IMR-90 (cell line): Measurements from ENCODE around the gene RTRAF. TPM values are rescaled to one million over a fixed set of nuclear protein-coding genes. Genes with fewer than 3 reads are reported as not detected.

Source experiments
- ATAC-seq: fragments of 200-7000 bp; cut with Tn5 transposase; 2 replicates; pipeline ENCODE4 v1.9.1; 2020; ENCODE audit warnings: low read depth, mild to moderate bottlenecking, moderate library complexity
- BruUV-seq: library from RNA; stranded (reverse); fragments of 400-500 nt; replicated peaks from 2 replicates; lab custom pipeline; 2021; lab: Mats Ljungman, UMichigan
- CTCF ChIA-PET: fragments of 300-600 bp; formaldehyde crosslinking; extraction: SDS; loops from one replicate; lab custom pipeline; 2021; ENCODE audit warnings: antibody characterized with exemption; lab: Yijun Ruan, JAX
- POLR2A ChIA-PET: fragments of 300-600 bp; sonication (Branson Sonifier 250); formaldehyde crosslinking; loops from one replicate; lab custom pipeline; 2022; ENCODE audit warnings: antibody characterized with exemption; ENCODE audit not compliant: unreplicated experiment; lab: Charles Lee
- DNase-seq: peaks from one replicate; pipeline ENCODE4 v3.0.0; 2013
- H2AFZ ChIP-seq: replicated peaks from 2 replicates; pipeline ENCODE3; 2013; ENCODE audit warnings: low read length, mild to moderate bottlenecking; ENCODE audit not compliant: poor library complexity
- H2AK5ac ChIP-seq: 2 replicates; pipeline ENCODE4 v1.6.1; 2013; ENCODE audit warnings: low read depth, low read length, inconsistent platforms
- H2AK9ac ChIP-seq: replicated peaks from 2 replicates; pipeline ENCODE3; 2013; ENCODE audit warnings: mild to moderate bottlenecking, low read depth, low read length, moderate library complexity; ENCODE audit not compliant: poor library complexity
- H2BK120ac ChIP-seq: 2 replicates; pipeline ENCODE4 v1.6.1; 2013; ENCODE audit warnings: low read depth, low read length, inconsistent platforms
- H2BK15ac ChIP-seq: 3 replicates; pipeline ENCODE4 v1.6.1; 2013; ENCODE audit warnings: low read depth, low read length, inconsistent platforms
- H2BK20ac ChIP-seq: 2 replicates; pipeline ENCODE4 v1.6.1; 2013; ENCODE audit warnings: low read depth, mild to moderate bottlenecking, inconsistent platforms, low read length, moderate library complexity
- H2BK5ac ChIP-seq: 2 replicates; pipeline ENCODE4 v1.6.1; 2013; ENCODE audit warnings: mild to moderate bottlenecking, low read depth, low read length, inconsistent platforms; ENCODE audit not compliant: poor library complexity, severe bottlenecking
- H3K14ac ChIP-seq: replicated peaks from 2 replicates; pipeline ENCODE4 v1.6.1; 2013; ENCODE audit warnings: low read depth, low read length, inconsistent platforms
- H3K18ac ChIP-seq: 2 replicates; pipeline ENCODE4 v1.6.1; 2013; ENCODE audit warnings: low read depth, low read length, control low read depth
- H3K23ac ChIP-seq: 2 replicates; pipeline ENCODE4 v1.6.1; 2013; ENCODE audit warnings: low read depth, low read length, inconsistent platforms
- H3K27ac ChIP-seq: 2 replicates; pipeline ENCODE4 v1.5.1; 2013; ENCODE audit warnings: mild to moderate bottlenecking, control low read depth, low read length; ENCODE audit not compliant: insufficient read depth
- H3K27me3 ChIP-seq: 2 replicates; pipeline ENCODE4 v1.6.1; 2013; ENCODE audit warnings: low read length; ENCODE audit not compliant: control insufficient read depth, insufficient read depth
- H3K36me3 ChIP-seq: 2 replicates; pipeline ENCODE4 v1.6.1; 2013; ENCODE audit warnings: low read length, mixed read lengths; ENCODE audit not compliant: control insufficient read depth, insufficient read depth
- H3K4ac ChIP-seq: 2 replicates; pipeline ENCODE4 v1.6.1; 2013; ENCODE audit warnings: low read depth, low read length, inconsistent platforms
- H3K4me1 ChIP-seq: 2 replicates; pipeline ENCODE4 v1.6.1; 2013; ENCODE audit warnings: low read length, mixed read lengths; ENCODE audit not compliant: control insufficient read depth, insufficient read depth
- H3K4me2 ChIP-seq: 2 replicates; pipeline ENCODE4 v1.6.1; 2013; ENCODE audit warnings: low read depth, mild to moderate bottlenecking, control low read depth, low read length, moderate library complexity
- H3K4me3 ChIP-seq: 2 replicates; pipeline ENCODE4 v1.5.1; 2013; ENCODE audit warnings: low read depth, mild to moderate bottlenecking, control low read depth, low read length, moderate library complexity; ENCODE audit not compliant: insufficient read depth
- H3K56ac ChIP-seq: 2 replicates; pipeline ENCODE4 v1.6.1; 2013; ENCODE audit warnings: low read length, inconsistent platforms; ENCODE audit not compliant: insufficient read depth; ENCODE audit errors: extremely low read depth
- H3K79me1 ChIP-seq, 2 experiments: 2 replicates each; pipeline ENCODE4 v1.6.1; 2013; ENCODE audit warnings: low read length in 2 of 2, inconsistent platforms in 1 of 2, low read depth in 1 of 2
- H3K9ac ChIP-seq: 2 replicates; pipeline ENCODE4 v1.6.1; 2013; ENCODE audit warnings: low read depth, low read length, control low read depth
- H3K9me1 ChIP-seq: 2 replicates; pipeline ENCODE4 v1.6.1; 2013; ENCODE audit warnings: low read length, inconsistent platforms; ENCODE audit not compliant: insufficient read depth
- H3K9me3 ChIP-seq: 2 replicates; pipeline ENCODE4 v1.6.1; 2013; ENCODE audit warnings: low read length; ENCODE audit not compliant: control insufficient read depth, insufficient read depth
- H4K20me1 ChIP-seq: 2 replicates; pipeline ENCODE4 v1.6.1; 2013; ENCODE audit warnings: low read length, inconsistent platforms; ENCODE audit not compliant: insufficient read depth
- H4K5ac ChIP-seq: 2 replicates; pipeline ENCODE4 v1.6.1; 2013; ENCODE audit warnings: mild to moderate bottlenecking, low read depth, low read length, control low read depth
- H4K8ac ChIP-seq, 2 experiments: 2 replicates each; pipeline ENCODE4 v1.6.1; 2013; ENCODE audit warnings: low read depth in 2 of 2, low read length in 2 of 2, control low read depth in 1 of 2, inconsistent platforms in 1 of 2
- H4K91ac ChIP-seq: 2 replicates; pipeline ENCODE4 v1.6.1; 2013; ENCODE audit warnings: low read depth, low read length, inconsistent platforms; ENCODE audit not compliant: insufficient read depth
- BHLHE40 ChIP-seq: fragments of 150-350 bp; IDR thresholded peaks from 2 replicates; pipeline ENCODE4 v1.6.1; 2016; ENCODE audit warnings: mild to moderate bottlenecking, low read depth, low read length
- CEBPB ChIP-seq: IDR thresholded peaks from 2 replicates; pipeline ENCODE4 v1.6.1; 2012; ENCODE audit warnings: low read depth, low read length, improper control_type of control experiment
- CHD1 ChIP-seq: IDR thresholded peaks from 2 replicates; pipeline ENCODE4 v1.6.1; 2012; ENCODE audit warnings: low read depth, low read length, improper control_type of control experiment
- FOS ChIP-seq: fragments of 150-350 bp; IDR thresholded peaks from 2 replicates; pipeline ENCODE4 v1.6.1; 2016; ENCODE audit warnings: low read depth, low read length
- NFE2L2 ChIP-seq: fragments of 150-350 bp; IDR thresholded peaks from 2 replicates; pipeline ENCODE4 v1.6.1; 2016; ENCODE audit warnings: low read depth, mild to moderate bottlenecking, low read length
- RCOR1 ChIP-seq: IDR thresholded peaks from 2 replicates; pipeline ENCODE4 v1.6.1; 2012; ENCODE audit warnings: mild to moderate bottlenecking, low read length, improper control_type of control experiment; ENCODE audit not compliant: insufficient replicate concordance
- RFX5 ChIP-seq: IDR thresholded peaks from 2 replicates; pipeline ENCODE4 v1.8.0; 2012; ENCODE audit warnings: low read depth, mild to moderate bottlenecking, low read length, moderate library complexity
- WGBS, 2 experiments: methylation state at CpG; one replicate each; pipeline versions ENCODE4 v1.1.5 to v1.1.7; 2013; ENCODE audit warnings: missing lambda C conversion rate in 2 of 2; ENCODE audit not compliant: insufficient read length in 1 of 2; ENCODE audit errors: extremely low coverage in 2 of 2; 5-methylcytosine and 5-hydroxymethylcytosine counted together
- dilution Hi-C: fragments of 300-500 bp; cut with HindIII; formaldehyde crosslinking; loops from one replicate; pipeline ENCODE4 v1.14.3; 2018; ENCODE audit warnings: low sequenced_read_pairs; ENCODE audit not compliant: unreplicated experiment
- in situ Hi-C: fragments of 300-500 bp; cut with MboI; formaldehyde crosslinking; loops from 3 replicates; pipeline ENCODE4 v1.14.3; 2019; ENCODE audit warnings: low sequenced_read_pairs, inconsistent platforms, mixed read lengths
- intact Hi-C: fragments of 100-400 bp; cut with micrococcal nuclease; formaldehyde crosslinking; loops from 2 replicates; pipeline ENCODE4 v1.10.0; 2022
- polyA plus RNA-seq, 3 experiments: library from polyadenylated mRNA; depleted of rRNA; stranded (reverse); fragments of >200 nt; gene quantifications; 2 replicates each; pipeline ENCODE4 v1.2.3, GENCODE V29; 2012; ENCODE audit warnings: low replicate concordance in 1 of 3
- total RNA-seq: library from RNA; depleted of rRNA; stranded (reverse); fragments of >200 nt; gene quantifications from 2 replicates; pipeline ENCODE4 v1.2.3, GENCODE V29; 2012

RTRAF gene
- total and polyA plus RNA-seq, 2 of the 4 experiments (the other 2 are of a cell fraction), result 53.2 to 102 TPM

- Histone ChIP-seq H2AK5ac (no peak overlapping the region), H4K20me1 (no peaks in the 10 kb centered on the region), H3K79me1 (no peaks in the 10 kb centered on the region), H2BK15ac (no peak overlapping the region), H3K9ac (no peak overlapping the region), H3K18ac (no peak overlapping the region), H2AK9ac (no peak overlapping the region), H3K4me2 (no peak overlapping the region), H4K5ac (no peak overlapping the region), H3K4me3 (no peak overlapping the region), H3K36me3 (no peaks in the 10 kb centered on the region), H4K8ac (no peak overlapping the region), H3K27me3 (peaks cover 10% of the 10 kb centered on the region), H2BK20ac (no peak overlapping the region), H3K4me1 (no peaks in the 10 kb centered on the region), H4K91ac (no peak overlapping the region), H3K9me1 (no peaks in the 10 kb centered on the region), H2AFZ (no peak overlapping the region), H3K56ac (no peak overlapping the region), H3K9me3 (0 out of 2 replicates have a peak, but pooled peaks cover 4% of the 10 kb centered on the region), H2BK120ac (no peak overlapping the region), H3K14ac (no peak overlapping the region), H3K27ac (no peak overlapping the region), H2BK5ac (no peak overlapping the region), H3K4ac (no peak overlapping the region), H3K23ac (no peak overlapping the region)
- BruUV-seq, result no TSS peak
- WGBS, 2 experiments, result no CpG with 5 or more reads among the region's 4 CpGs
- in situ Hi-C loops (loop anchor here (5.0 kb wide), 1 partner anchor 709 kb away; no protein-coding TSS in a partner anchor), intact Hi-C loops (no loop called here), dilution Hi-C loops (no loop called here)
- DNase-seq, result no peak
- CTCF ChIA-PET, result no interaction called here
- no peak for ATAC-seq
- POLR2A ChIA-PET, result no interaction called here
- TF ChIP-seq CHD1, result no peak
- TF ChIP-seq NFE2L2, result no peak
- TF ChIP-seq CEBPB, result no peak
- no peak for TF ChIP-seq FOS
- TF ChIP-seq RFX5, result no peak
- TF ChIP-seq RCOR1, result no peak
- TF ChIP-seq BHLHE40, result no peak
Measured at GRCh38 chr14:51981218-51981854, 8.0 kb upstream of the RTRAF start.
